ENCODE measurements around the gene CHST11.

GRCh38 chr12:104516821-104517220 lies 60.1 kb downstream of the CHST11 start:
- TF ChIP-seq, protein P1, sequence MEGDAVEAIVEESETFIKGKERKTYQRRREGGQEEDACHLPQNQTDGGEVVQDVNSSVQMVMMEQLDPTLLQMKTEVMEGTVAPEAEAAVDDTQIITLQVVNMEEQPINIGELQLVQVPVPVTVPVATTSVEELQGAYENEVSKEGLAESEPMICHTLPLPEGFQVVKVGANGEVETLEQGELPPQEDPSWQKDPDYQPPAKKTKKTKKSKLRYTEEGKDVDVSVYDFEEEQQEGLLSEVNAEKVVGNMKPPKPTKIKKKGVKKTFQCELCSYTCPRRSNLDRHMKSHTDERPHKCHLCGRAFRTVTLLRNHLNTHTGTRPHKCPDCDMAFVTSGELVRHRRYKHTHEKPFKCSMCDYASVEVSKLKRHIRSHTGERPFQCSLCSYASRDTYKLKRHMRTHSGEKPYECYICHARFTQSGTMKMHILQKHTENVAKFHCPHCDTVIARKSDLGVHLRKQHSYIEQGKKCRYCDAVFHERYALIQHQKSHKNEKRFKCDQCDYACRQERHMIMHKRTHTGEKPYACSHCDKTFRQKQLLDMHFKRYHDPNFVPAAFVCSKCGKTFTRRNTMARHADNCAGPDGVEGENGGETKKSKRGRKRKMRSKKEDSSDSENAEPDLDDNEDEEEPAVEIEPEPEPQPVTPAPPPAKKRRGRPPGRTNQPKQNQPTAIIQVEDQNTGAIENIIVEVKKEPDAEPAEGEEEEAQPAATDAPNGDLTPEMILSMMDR (tag by site-specific recombination; IDR thresholded peaks at IDR 0.05), result no peak
- TF ChIP-seq ZNF707 (tag by site-specific recombination; IDR thresholded peaks at IDR 0.05), result no peak
- TF ChIP-seq, protein P2, sequence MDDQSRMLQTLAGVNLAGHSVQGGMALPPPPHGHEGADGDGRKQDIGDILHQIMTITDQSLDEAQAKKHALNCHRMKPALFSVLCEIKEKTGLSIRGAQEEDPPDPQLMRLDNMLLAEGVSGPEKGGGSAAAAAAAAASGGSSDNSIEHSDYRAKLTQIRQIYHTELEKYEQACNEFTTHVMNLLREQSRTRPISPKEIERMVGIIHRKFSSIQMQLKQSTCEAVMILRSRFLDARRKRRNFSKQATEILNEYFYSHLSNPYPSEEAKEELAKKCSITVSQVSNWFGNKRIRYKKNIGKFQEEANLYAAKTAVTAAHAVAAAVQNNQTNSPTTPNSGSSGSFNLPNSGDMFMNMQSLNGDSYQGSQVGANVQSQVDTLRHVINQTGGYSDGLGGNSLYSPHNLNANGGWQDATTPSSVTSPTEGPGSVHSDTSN (CRISPR knock-in tag; IDR thresholded peaks at IDR 0.05), result no peak
- no peak for TF ChIP-seq ZNF510 (tag by site-specific recombination; IDR thresholded peaks at IDR 0.05; ENCODE audit: insufficient replicate concordance)
- TF ChIP-seq ZNF692 (tag by site-specific recombination; IDR thresholded peaks at IDR 0.05), result no peak
- no peak for TF ChIP-seq ZXDB (tag by site-specific recombination; IDR thresholded peaks at IDR 0.05)
- no peak for TF ChIP-seq ZBTB1 (tag by site-specific recombination; IDR thresholded peaks at IDR 0.05)
- TF ChIP-seq, protein P3, sequence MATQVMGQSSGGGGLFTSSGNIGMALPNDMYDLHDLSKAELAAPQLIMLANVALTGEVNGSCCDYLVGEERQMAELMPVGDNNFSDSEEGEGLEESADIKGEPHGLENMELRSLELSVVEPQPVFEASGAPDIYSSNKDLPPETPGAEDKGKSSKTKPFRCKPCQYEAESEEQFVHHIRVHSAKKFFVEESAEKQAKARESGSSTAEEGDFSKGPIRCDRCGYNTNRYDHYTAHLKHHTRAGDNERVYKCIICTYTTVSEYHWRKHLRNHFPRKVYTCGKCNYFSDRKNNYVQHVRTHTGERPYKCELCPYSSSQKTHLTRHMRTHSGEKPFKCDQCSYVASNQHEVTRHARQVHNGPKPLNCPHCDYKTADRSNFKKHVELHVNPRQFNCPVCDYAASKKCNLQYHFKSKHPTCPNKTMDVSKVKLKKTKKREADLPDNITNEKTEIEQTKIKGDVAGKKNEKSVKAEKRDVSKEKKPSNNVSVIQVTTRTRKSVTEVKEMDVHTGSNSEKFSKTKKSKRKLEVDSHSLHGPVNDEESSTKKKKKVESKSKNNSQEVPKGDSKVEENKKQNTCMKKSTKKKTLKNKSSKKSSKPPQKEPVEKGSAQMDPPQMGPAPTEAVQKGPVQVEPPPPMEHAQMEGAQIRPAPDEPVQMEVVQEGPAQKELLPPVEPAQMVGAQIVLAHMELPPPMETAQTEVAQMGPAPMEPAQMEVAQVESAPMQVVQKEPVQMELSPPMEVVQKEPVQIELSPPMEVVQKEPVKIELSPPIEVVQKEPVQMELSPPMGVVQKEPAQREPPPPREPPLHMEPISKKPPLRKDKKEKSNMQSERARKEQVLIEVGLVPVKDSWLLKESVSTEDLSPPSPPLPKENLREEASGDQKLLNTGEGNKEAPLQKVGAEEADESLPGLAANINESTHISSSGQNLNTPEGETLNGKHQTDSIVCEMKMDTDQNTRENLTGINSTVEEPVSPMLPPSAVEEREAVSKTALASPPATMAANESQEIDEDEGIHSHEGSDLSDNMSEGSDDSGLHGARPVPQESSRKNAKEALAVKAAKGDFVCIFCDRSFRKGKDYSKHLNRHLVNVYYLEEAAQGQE (tag by site-specific recombination; IDR thresholded peaks at IDR 0.05), result no peak
- TF ChIP-seq ZBTB49 (tag by site-specific recombination; IDR thresholded peaks at IDR 0.05; ENCODE audit: low read depth), result no peak

Measured in HEK293 (cell line).